SK-N-MC (cell line): ENCODE results near the gene HECA.

Experiments
- EZH2 ChIP-seq: fragments of 200-600 bp; sonication (generic); IDR thresholded peaks from one replicate; pipeline ENCODE4 v1.6.1; 2017; ENCODE audit warnings: antibody characterized with exemption
- FOXP2 ChIP-seq: optimal IDR thresholded peaks from 2 replicates; pipeline ENCODE3; 2011; ENCODE audit warnings: mild to moderate bottlenecking, moderate library complexity; ENCODE audit not compliant: insufficient read depth; ENCODE audit errors: extremely low read length, control extremely low read depth
- POLR2AphosphoS5 ChIP-seq: IDR thresholded peaks from 2 replicates; pipeline ENCODE4 v1.6.1; 2012; ENCODE audit warnings: mild to moderate bottlenecking, low read depth, low read length, borderline replicate concordance

- TF ChIP-seq POLR2AphosphoS5: no peak
- TF ChIP-seq EZH2: no peak
- no peak for TF ChIP-seq FOXP2
These were observed 52.6 kb downstream of the HECA start for GRCh38 chr6:139187489-139187888.
